Mesothelial cell of epicardium (in vitro differentiated cells): Measurements from ENCODE around the gene MLLT3. TPM values are rescaled to one million over a fixed set of nuclear protein-coding genes. Genes with fewer than 3 reads are reported as not detected.

Experiments used
- DNase-seq, 2 experiments: peaks; one replicate each; pipeline ENCODE4 v3.0.0; 2021; ENCODE audit warnings: low spot score in 2 of 2; ENCODE audit not compliant: unreplicated experiment in 2 of 2
- H3K27ac Mint-ChIP-seq: 2 replicates; pipeline ENCODE4 v1.8.0; 2021; ENCODE audit warnings: mixed read lengths
- H3K27me3 Mint-ChIP-seq: 2 replicates; pipeline ENCODE4 v1.8.0; 2021; ENCODE audit warnings: low read depth, mixed read lengths
- H3K36me3 Mint-ChIP-seq: 2 replicates; pipeline ENCODE4 v1.8.0; 2021; ENCODE audit warnings: mixed read lengths
- H3K4me1 Mint-ChIP-seq: 2 replicates; pipeline ENCODE4 v1.8.0; 2021; ENCODE audit warnings: mixed read lengths
- H3K4me3 Mint-ChIP-seq: 2 replicates; pipeline ENCODE4 v1.8.0; 2021; ENCODE audit warnings: mild to moderate bottlenecking, moderate library complexity, mixed read lengths
- H3K9me3 Mint-ChIP-seq: 2 replicates; pipeline ENCODE4 v1.8.0; 2021; ENCODE audit warnings: mixed read lengths
- CTCF ChIP-seq: fragments of 200-600 bp; sonication (generic); IDR thresholded peaks from one replicate; pipeline ENCODE4 v1.5.0; 2021; ENCODE audit warnings: antibody characterized with exemption; ENCODE audit not compliant: unreplicated experiment
- total RNA-seq: library from RNA; stranded (reverse); gene quantifications from 3 replicates; pipeline ENCODE4 v1.2.1, GENCODE V29; 2021

The MLLT3 gene
- total RNA-seq, 1 donor from 2014 or later, result 45.8 TPM

- DNase-seq, result no peak
- Mint-ChIP-seq H3K4me3 (no peak overlapping the region), H3K9me3 (peaks cover 31% of the 10 kb centered on the region), H3K36me3 (peaks cover 30% of the 10 kb centered on the region), H3K27ac (no peak overlapping the region), H3K27me3 (no peaks in the 10 kb centered on the region), H3K4me1 (peaks cover 11% of the 10 kb centered on the region)
- TF ChIP-seq CTCF, result no peak
These were observed 83.3 kb downstream of the MLLT3 start for GRCh38 chr9:20538956-20539355.

GRCh38 chr9:20538092-20538491 lies 84.2 kb downstream of the MLLT3 start:
- Mint-ChIP-seq H3K9me3 (peaks cover 30% of the 10 kb centered on the region), H3K36me3 (peaks cover 30% of the 10 kb centered on the region), H3K4me3 (no peak overlapping the region)

GRCh38 chr9:20537294-20537693 lies 85.0 kb downstream of the MLLT3 start:
- Mint-ChIP-seq H3K27me3 (no peaks in the 10 kb centered on the region), H3K4me3 (no peak overlapping the region), H3K4me1 (peaks cover 11% of the 10 kb centered on the region), H3K9me3 (peaks cover 26% of the 10 kb centered on the region), H3K36me3 (peaks cover 26% of the 10 kb centered on the region), H3K27ac (no peak overlapping the region)
- TF ChIP-seq CTCF, result no peak
- no peak for DNase-seq

More at GRCh38 chr9:20538092-20538491, 84.2 kb downstream of the MLLT3 start:
- no peak overlapping the region for H3K27ac Mint-ChIP-seq
- TF ChIP-seq CTCF, result no peak
- no peak for DNase-seq
- H3K4me1 Mint-ChIP-seq, result peaks cover 11% of the 10 kb centered on the region
- no peaks in the 10 kb centered on the region for H3K27me3 Mint-ChIP-seq

- TF ChIP-seq CTCF, result no peak
- H3K4me3 Mint-ChIP-seq, result no peak overlapping the region
- no peaks in the 10 kb centered on the region for H3K27me3 Mint-ChIP-seq
- no peaks in the 10 kb centered on the region for H3K9me3 Mint-ChIP-seq
- no peak overlapping the region for H3K27ac Mint-ChIP-seq
- H3K4me1 Mint-ChIP-seq, result peaks cover 16% of the 10 kb centered on the region
- no peaks in the 10 kb centered on the region for H3K36me3 Mint-ChIP-seq
- DNase-seq, result no peak
These were observed 89.7 kb downstream of the MLLT3 start for GRCh38 chr9:20532584-20532983.

GRCh38 chr9:20529837-20530236 lies 92.5 kb downstream of the MLLT3 start:
- H3K4me3 Mint-ChIP-seq, result no peak overlapping the region
- no peak for DNase-seq
- H3K36me3 Mint-ChIP-seq, result no peaks in the 10 kb centered on the region
- H3K9me3 Mint-ChIP-seq, result no peaks in the 10 kb centered on the region
- H3K27me3 Mint-ChIP-seq, result no peaks in the 10 kb centered on the region
- no peak for TF ChIP-seq CTCF
- H3K4me1 Mint-ChIP-seq, result peaks cover 10% of the 10 kb centered on the region
- H3K27ac Mint-ChIP-seq, result no peak overlapping the region

GRCh38 chr9:20528253-20528652 lies 94.0 kb downstream of the MLLT3 start:
- Mint-ChIP-seq H3K36me3 (no peaks in the 10 kb centered on the region), H3K9me3 (no peaks in the 10 kb centered on the region), H3K4me1 (peaks cover 10% of the 10 kb centered on the region), H3K27ac (no peak overlapping the region), H3K27me3 (no peaks in the 10 kb centered on the region), H3K4me3 (no peak overlapping the region)
- no peak for TF ChIP-seq CTCF
- DNase-seq, result no peak
